GM21717 (cell line): ENCODE measurements around the gene ADGRG6.
"Not testable (repeated sequence)": the region's sequence is repeated elsewhere in the genome, so short reads cannot be mapped to it uniquely, and the experiment has no call there.

Source experiments
- ATAC-seq: cut with Tn5 transposase; IDR thresholded peaks from one replicate; pipeline ENCODE4 v1.9.1; 2021; ENCODE audit warnings: mild to moderate bottlenecking, moderate library complexity; ENCODE audit not compliant: unreplicated experiment

Gene ADGRG6

GRCh38 chr6:142440600-142441293 lies 138.9 kb downstream of the ADGRG6 start:
- ATAC-seq: no peak

GRCh38 chr6:142441716-142442115 lies 139.9 kb downstream of the ADGRG6 start:
- no peak for ATAC-seq

DNA sequence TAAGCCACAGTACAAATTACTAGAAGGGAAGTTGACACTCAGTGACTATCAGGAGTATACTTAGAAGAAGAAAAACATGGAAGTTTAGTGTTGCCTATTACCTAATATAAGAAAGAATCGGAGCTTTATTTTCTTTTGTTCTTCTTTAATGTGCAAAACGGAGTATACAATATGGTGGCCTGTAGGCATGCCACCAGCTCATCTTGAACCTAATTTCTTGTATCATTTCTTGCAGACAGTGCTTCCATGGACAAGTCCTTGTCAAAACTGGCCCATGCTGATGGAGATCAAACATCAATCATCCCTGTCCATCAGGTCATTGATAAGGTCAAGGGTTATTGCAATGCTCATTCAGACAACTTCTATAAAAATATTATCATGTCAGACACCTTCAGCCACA lies 141.3 kb downstream of the ADGRG6 start:
- ATAC-seq: no peak

DNA sequence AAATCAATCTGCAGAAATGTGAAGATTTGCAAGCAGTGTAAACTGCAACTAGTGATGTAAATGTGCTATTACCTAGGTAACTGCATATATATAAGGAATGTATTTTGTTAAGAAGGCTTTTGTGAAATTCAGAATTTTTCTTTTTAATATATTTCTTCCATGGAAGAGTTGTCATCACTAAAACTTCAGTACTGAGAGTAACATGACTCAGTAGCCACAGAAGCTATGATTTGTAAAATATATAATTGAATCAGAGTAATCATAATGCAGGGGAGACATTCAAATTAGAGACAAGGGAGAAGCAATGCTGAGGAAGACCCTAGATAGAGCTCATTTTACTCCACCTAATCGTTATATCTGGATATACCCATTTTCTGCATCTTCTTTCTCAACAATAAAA lies 141.7 kb downstream of the ADGRG6 start:
- ATAC-seq: no peak

DNA sequence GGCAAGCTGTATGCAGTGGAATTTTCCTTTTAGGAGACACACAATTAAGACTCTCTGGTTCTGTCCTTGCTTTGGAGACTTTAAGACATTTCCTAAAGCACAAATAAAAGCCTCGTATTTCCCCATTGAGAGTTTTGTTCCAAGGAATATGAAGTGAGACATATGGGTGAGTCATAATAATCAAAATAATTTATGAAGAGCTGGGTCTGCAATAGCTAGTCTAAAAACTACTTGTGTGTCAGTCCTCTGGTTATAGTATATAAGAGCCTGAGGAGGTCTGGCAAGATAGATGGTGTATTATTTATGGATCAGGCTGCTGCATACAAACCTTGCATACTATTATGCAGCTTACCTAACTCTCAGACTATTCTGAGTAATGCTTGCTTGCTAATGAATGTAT lies 142.6 kb downstream of the ADGRG6 start:
- no peak for ATAC-seq

- no peak for ATAC-seq
Observed at GRCh38 chr6:142444881-142445301, 143.1 kb downstream of the ADGRG6 start.

DNA sequence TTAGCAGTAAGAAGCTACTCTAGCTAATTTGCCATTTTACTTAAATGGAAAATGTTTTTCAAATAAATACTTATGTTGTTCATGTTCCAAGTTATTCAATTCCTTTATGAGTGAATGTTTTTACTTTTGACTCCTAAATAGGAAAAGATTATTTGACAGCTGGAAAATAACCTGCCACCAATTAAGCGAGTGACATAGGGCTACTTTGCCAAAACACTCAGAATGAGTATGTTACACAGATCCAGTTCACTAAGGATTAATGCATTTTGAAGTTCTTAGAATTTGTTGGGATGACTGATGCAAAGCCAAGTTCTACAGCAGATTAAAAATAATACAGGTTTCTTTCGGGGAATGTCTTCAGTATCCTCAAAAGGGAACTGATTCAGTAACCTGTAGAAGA lies 144.4 kb downstream of the ADGRG6 start:
- ATAC-seq: no peak

GRCh38 chr6:142446576-142446975 lies 144.8 kb downstream of the ADGRG6 start:
- ATAC-seq: no peak

- no peak for ATAC-seq
Observed at GRCh38 chr6:142448091-142448729, 146.4 kb downstream of the ADGRG6 start.

GRCh38 chr6:142450856-142451255 lies 149.0 kb downstream of the ADGRG6 start:
- not testable (repeated sequence) for ATAC-seq

GRCh38 chr6:142452993-142453392 lies 151.2 kb downstream of the ADGRG6 start:
- no peak for ATAC-seq

DNA sequence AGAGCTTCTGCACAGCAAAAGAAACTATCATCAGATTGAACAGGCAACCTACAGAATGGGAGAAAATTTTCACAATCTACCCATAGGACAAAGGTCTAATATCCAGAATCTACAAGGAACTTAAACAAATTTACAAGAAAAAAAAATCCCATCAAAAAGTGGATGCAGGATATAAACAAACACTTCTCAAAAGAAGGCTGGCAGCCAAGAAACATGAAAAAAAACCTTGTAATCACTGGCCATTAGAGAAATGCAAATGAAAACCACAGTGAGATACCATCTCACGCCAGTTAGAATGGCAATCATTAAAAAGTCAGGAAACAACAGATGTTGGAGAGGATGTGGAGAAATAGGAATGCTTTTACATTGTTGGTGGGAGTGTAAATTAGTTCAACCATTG lies 152.4 kb downstream of the ADGRG6 start:
- ATAC-seq: not testable (repeated sequence)

DNA sequence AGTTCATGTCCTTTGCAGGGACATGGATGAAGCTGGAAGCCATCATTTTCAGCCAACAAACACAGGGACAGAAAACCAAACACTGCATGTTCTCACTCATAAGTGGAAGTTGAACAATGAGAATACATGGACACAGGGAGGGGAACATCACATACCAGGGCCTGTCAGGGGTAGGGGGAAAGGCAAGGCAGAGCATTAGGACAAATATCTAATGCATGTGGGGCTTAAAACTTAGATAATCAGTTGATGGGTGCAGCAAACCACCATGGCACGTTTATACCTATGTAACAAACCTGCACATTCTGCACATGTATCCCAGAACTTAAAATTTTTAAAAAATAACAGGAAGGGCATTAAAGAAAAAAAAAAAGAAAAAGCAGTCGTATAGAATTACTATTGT lies 153.0 kb downstream of the ADGRG6 start:
- not testable (repeated sequence) for ATAC-seq

DNA sequence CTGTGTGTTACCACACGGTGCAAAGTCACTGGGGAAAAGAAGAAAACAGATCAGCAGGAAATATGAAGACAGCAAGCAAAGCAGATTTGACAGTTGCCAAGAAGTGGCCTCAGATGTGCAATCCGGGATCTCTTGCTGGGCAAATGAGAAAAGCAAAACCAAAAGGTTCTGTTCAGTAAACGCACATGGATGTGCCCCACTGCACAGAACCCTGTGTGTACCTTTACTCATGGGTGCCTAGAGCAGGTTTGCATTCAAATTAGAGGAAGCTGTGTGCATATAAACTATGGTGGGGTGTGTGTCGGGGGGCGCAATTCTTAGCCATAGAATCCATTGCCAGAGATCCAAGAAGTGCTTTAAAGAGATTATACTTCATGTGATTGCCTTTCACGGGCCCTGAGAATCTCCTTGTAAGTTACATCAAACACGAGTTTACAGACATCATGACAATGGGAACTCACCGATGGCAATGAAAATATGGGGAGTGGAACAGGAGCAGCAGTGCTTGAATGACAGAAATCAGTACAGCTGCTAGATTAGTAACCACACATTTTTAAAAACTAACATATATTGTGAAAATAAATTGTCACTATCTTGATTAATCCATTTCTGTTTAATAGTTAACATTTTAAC lies 154.3 kb downstream of the ADGRG6 start:
- ATAC-seq: no peak

DNA sequence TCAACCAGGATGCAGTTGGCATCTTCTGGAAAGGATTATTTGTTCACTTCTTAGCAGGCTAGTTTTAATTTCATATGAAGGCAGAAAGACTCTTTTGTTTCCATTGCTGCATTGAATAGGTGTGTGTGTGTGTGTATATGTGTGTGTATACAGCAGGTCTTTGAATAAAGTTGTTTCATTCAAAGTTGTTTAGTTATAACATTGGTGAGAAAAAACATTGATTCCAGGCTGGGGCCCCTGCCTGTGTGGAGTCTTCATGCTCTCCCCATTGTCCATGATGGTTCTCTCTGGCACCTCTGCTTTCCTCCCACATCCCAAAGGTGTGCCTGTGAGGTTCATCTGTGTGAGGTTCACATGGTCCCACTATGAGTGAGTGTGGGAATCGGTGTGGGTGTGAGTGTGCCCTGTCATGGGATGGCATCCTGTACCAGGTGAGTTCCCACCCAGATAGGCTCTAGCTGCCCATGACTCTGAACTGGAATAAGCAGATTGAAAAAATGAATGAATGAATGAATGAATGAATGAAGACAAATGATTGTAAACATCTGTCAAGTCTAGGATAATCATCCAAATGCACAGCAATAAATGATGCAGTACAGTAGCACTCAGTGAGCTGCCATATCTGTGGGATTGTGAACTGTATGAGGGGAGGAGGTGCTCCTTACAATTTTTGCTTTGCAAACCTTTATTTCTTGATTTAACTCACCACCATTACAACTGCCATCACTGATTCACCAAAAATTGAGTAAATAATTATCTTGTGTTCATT lies 156.0 kb downstream of the ADGRG6 start:
- no peak for ATAC-seq

DNA sequence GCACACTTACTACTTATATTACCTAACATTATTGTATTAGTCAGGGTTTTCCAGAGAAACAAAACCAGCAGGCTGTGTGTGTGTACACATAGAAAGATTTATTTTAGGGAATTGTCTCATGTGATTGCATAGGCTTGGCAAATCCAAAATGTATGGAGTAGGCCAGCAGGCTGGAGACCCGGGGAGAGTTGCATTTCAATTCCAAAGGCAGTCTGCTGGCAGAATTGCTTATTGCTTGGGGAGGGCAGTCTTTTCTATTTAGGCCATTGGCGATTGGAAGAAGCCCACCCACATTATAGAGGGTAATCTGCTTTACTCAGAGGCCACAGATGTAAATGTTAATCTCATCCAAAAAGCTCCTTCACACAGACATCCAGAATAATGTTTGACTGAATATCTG lies 157.0 kb downstream of the ADGRG6 start:
- ATAC-seq: no peak

DNA sequence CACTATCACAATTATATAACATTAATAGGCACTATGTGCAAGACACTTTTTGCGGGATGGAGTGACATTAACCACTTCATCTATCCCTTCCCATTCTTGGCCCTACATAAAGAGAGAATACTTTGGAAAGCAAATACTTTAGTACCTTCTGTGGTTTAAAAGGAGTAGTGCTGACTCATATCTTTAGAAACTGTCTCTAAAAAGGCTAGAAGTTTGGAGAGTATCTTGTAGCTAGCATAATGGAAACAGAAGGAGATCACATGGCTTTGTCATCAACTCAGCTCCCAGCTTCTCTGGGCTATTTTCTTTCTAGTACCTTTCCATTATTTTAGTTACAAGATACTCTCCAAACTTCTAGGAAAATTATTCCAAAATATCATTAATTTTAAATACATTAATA lies 157.5 kb downstream of the ADGRG6 start:
- ATAC-seq: no peak

- ATAC-seq: no peak
Observed at GRCh38 chr6:142462260-142462659, 160.5 kb downstream of the ADGRG6 start.

- no peak for ATAC-seq
Observed at GRCh38 chr6:142463988-142464387, 162.2 kb downstream of the ADGRG6 start.

- ATAC-seq: no peak
Observed at GRCh38 chr6:142469220-142469619, 167.4 kb downstream of the ADGRG6 start.

- ATAC-seq: no peak
Observed at GRCh38 chr6:142470421-142470820, 168.6 kb downstream of the ADGRG6 start.
